HepG2 (cell line): ENCODE data around the gene DNAAF1. TPM values are rescaled to one million over a fixed set of nuclear protein-coding genes. Genes with fewer than 3 reads are reported as not detected.

ENCODE experiments used
- DZIP1 ChIP-seq: sonication (generic); formaldehyde crosslinking; IDR thresholded peaks from 2 replicates; pipeline ENCODE4 v1.5.0; 2020; ENCODE audit warnings: mild to moderate bottlenecking, missing genetic modification reagents
- HMG20B ChIP-seq: conservative IDR thresholded peaks from 2 replicates; pipeline ENCODE4 v1.6.1; 2016; ENCODE audit warnings: missing genetic modification reagents, missing compliant biosample characterization
- JARID2 ChIP-seq: sonication (generic); formaldehyde crosslinking; IDR thresholded peaks from 2 replicates; pipeline ENCODE4 v1.8.1; 2023; ENCODE audit warnings: missing genetic modification reagents, inconsistent platforms; ENCODE audit not compliant: insufficient replicate concordance
- NR3C1 ChIP-seq: sonication (generic); formaldehyde crosslinking; IDR thresholded peaks from 2 replicates; pipeline ENCODE4 v1.4.0; 2020; ENCODE audit warnings: missing genetic modification reagents
- POLR2A ChIP-seq, 2 experiments: IDR thresholded peaks; 2 replicates each; pipeline ENCODE4 v1.6.1; 2011; ENCODE audit warnings: low read depth in 2 of 2, low read length in 2 of 2, mild to moderate bottlenecking in 1 of 2, moderate library complexity in 1 of 2; ENCODE audit not compliant: insufficient read depth in 1 of 2
- RBM39 ChIP-seq: fragments of 200-400 bp; formaldehyde crosslinking; IDR thresholded peaks from one replicate; pipeline ENCODE4 v1.6.1; 2018; ENCODE audit warnings: antibody characterized with exemption, mild to moderate bottlenecking, low read depth, low read length; ENCODE audit not compliant: poor library complexity, severe bottlenecking
- SMAD9 ChIP-seq: sonication (generic); formaldehyde crosslinking; IDR thresholded peaks from 2 replicates; pipeline ENCODE4 v1.5.1; 2020; ENCODE audit warnings: mild to moderate bottlenecking, missing genetic modification reagents
- STAT6 ChIP-seq: sonication (generic); formaldehyde crosslinking; IDR thresholded peaks from 2 replicates; pipeline ENCODE4 v1.4.0; 2020; ENCODE audit warnings: missing genetic modification reagents, mild to moderate bottlenecking, borderline replicate concordance
- ZBTB7B ChIP-seq: sonication (generic); formaldehyde crosslinking; IDR thresholded peaks from 2 replicates; pipeline ENCODE4 v1.4.0; 2020; ENCODE audit warnings: missing genetic modification reagents
- ZNF235 ChIP-seq: sonication (generic); formaldehyde crosslinking; IDR thresholded peaks from 2 replicates; pipeline ENCODE4 v1.8.1; 2023; ENCODE audit warnings: mild to moderate bottlenecking, missing genetic modification reagents, borderline replicate concordance
- ZNF557 ChIP-seq: sonication (generic); formaldehyde crosslinking; IDR thresholded peaks from 2 replicates; pipeline ENCODE4 v1.4.0; 2020; ENCODE audit warnings: missing genetic modification reagents
- ZNF703 ChIP-seq: sonication (generic); formaldehyde crosslinking; IDR thresholded peaks from 2 replicates; pipeline ENCODE4 v1.5.1; 2020; ENCODE audit warnings: missing genetic modification reagents, mild to moderate bottlenecking, moderate library complexity, borderline replicate concordance
- ZNF879 ChIP-seq: sonication (generic); formaldehyde crosslinking; IDR thresholded peaks from 2 replicates; pipeline ENCODE4 v1.8.1; 2023; ENCODE audit warnings: missing genetic modification reagents
- ZSCAN31 ChIP-seq: sonication (generic); formaldehyde crosslinking; IDR thresholded peaks from 2 replicates; pipeline ENCODE4 v1.5.0; 2020; ENCODE audit warnings: low read depth, mild to moderate bottlenecking, missing genetic modification reagents
- polyA plus RNA-seq, 8 experiments: library from polyadenylated mRNA; depleted of rRNA in 3 of 8; stranded (reverse) in 7 of 8; unstranded in 1 of 8; fragments of >200 nt; fragmentation: Illumina TruSeq in 4 of 8; extraction: Trizol in 4 of 8; gene quantifications; 2 replicates each; pipeline versions ENCODE4 v1.2.1 to v1.2.3, GENCODE V29; 2011 to 2016; ENCODE audit warnings: low read depth in 4 of 8, missing spikeins in 1 of 8, mixed read lengths in 1 of 8; ENCODE audit not compliant: insufficient read depth in 1 of 8
- total RNA-seq, 5 experiments: library from RNA; depleted of rRNA; stranded (reverse); fragments of >200 nt; fragmentation: Illumina TruSeq; extraction: Trizol; gene quantifications; 2 replicates each; pipeline ENCODE4 v1.2.3, GENCODE V29; 2016; ENCODE audit warnings: low read depth in 1 of 5
- TF ChIP-seq, protein P1 (sequence below): sonication (generic); formaldehyde crosslinking; conservative IDR thresholded peaks from 2 replicates; pipeline ENCODE4 v1.4.0; 2020; ENCODE audit warnings: mild to moderate bottlenecking, missing genetic modification reagents, moderate library complexity
- TF ChIP-seq, protein P2 (sequence below): sonication (generic); formaldehyde crosslinking; IDR thresholded peaks from 2 replicates; pipeline ENCODE4 v1.5.0; 2020; ENCODE audit warnings: missing genetic modification reagents
- TF ChIP-seq, protein P3 (sequence below): sonication (generic); formaldehyde crosslinking; IDR thresholded peaks from 2 replicates; pipeline ENCODE4 v1.4.0; 2020; ENCODE audit warnings: mild to moderate bottlenecking, missing genetic modification reagents

Gene DNAAF1
- total and polyA plus RNA-seq, 2 of the 13 experiments (the other 11 are each of a cell fraction or from before 2014, with no cell fraction given), result 0.04 TPM; not detected in 1

GRCh38 chr16:84141143-84141670 is 3.9 kb upstream of the DNAAF1 start (continued):
- TF ChIP-seq, protein P1, sequence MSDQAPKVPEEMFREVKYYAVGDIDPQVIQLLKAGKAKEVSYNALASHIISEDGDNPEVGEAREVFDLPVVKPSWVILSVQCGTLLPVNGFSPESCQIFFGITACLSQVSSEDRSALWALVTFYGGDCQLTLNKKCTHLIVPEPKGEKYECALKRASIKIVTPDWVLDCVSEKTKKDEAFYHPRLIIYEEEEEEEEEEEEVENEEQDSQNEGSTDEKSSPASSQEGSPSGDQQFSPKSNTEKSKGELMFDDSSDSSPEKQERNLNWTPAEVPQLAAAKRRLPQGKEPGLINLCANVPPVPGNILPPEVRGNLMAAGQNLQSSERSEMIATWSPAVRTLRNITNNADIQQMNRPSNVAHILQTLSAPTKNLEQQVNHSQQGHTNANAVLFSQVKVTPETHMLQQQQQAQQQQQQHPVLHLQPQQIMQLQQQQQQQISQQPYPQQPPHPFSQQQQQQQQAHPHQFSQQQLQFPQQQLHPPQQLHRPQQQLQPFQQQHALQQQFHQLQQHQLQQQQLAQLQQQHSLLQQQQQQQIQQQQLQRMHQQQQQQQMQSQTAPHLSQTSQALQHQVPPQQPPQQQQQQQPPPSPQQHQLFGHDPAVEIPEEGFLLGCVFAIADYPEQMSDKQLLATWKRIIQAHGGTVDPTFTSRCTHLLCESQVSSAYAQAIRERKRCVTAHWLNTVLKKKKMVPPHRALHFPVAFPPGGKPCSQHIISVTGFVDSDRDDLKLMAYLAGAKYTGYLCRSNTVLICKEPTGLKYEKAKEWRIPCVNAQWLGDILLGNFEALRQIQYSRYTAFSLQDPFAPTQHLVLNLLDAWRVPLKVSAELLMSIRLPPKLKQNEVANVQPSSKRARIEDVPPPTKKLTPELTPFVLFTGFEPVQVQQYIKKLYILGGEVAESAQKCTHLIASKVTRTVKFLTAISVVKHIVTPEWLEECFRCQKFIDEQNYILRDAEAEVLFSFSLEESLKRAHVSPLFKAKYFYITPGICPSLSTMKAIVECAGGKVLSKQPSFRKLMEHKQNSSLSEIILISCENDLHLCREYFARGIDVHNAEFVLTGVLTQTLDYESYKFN (CRISPR knock-in tag), result peak; percentile 27; the same call in 1 of the 2 replicates
- TF ChIP-seq ZNF557 (CRISPR knock-in tag) (no peak), ZBTB7B (CRISPR knock-in tag) (peak; percentile 47; the same call in 1 of the 2 replicates), ZNF703 (no peak), ZSCAN31 (CRISPR knock-in tag) (no peak; the same call in 1 of the 2 replicates), HMG20B (CRISPR knock-in tag) (no peak), JARID2 (CRISPR knock-in tag) (no peak), NR3C1 (CRISPR knock-in tag) (no peak), ZNF879 (CRISPR knock-in tag) (no peak), RBM39 (no peak), STAT6 (CRISPR knock-in tag) (no peak), SMAD9 (no peak), DZIP1 (no peak), POLR2A (IDR thresholded peaks at IDR 0.05; ENCODE audit: insufficient read depth in 1 of 2, low read depth in 2 of 2, low read length in 2 of 2) (no peak), ZNF235 (CRISPR knock-in tag) (no peak)
- TF ChIP-seq, protein P2, sequence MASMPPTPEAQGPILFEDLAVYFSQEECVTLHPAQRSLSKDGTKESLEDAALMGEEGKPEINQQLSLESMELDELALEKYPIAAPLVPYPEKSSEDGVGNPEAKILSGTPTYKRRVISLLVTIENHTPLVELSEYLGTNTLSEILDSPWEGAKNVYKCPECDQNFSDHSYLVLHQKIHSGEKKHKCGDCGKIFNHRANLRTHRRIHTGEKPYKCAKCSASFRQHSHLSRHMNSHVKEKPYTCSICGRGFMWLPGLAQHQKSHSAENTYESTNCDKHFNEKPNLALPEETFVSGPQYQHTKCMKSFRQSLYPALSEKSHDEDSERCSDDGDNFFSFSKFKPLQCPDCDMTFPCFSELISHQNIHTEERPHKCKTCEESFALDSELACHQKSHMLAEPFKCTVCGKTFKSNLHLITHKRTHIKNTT, result no peak
- TF ChIP-seq, protein P3, sequence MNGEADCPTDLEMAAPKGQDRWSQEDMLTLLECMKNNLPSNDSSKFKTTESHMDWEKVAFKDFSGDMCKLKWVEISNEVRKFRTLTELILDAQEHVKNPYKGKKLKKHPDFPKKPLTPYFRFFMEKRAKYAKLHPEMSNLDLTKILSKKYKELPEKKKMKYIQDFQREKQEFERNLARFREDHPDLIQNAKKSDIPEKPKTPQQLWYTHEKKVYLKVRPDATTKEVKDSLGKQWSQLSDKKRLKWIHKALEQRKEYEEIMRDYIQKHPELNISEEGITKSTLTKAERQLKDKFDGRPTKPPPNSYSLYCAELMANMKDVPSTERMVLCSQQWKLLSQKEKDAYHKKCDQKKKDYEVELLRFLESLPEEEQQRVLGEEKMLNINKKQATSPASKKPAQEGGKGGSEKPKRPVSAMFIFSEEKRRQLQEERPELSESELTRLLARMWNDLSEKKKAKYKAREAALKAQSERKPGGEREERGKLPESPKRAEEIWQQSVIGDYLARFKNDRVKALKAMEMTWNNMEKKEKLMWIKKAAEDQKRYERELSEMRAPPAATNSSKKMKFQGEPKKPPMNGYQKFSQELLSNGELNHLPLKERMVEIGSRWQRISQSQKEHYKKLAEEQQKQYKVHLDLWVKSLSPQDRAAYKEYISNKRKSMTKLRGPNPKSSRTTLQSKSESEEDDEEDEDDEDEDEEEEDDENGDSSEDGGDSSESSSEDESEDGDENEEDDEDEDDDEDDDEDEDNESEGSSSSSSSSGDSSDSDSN (CRISPR knock-in tag), result 0 out of 2 replicates have a peak, but pooled peaks have one; percentile 34
